Fibroblast of lung (primary cell): ENCODE results near the gene TSR3.

ENCODE experiments used
- CTCF ChIP-seq, 2 donors: IDR thresholded peaks in 1 of 2; conservative IDR thresholded peaks in 1 of 2; 1 replicate in 1 of 2; 2 replicates in 1 of 2; pipeline ENCODE4 v1.5.1; 2011 to 2012; ENCODE audit warnings: low read length in 2 of 2, control low read depth in 1 of 2, inconsistent platforms in 1 of 2, low read depth in 1 of 2, mild to moderate bottlenecking in 1 of 2
- EZH2 ChIP-seq: IDR thresholded peaks from 2 replicates; pipeline ENCODE4 v1.5.1; 2012; ENCODE audit warnings: low read length, control low read depth, mild to moderate bottlenecking; ENCODE audit errors: missing control alignments

GRCh38 chr16:1355591-1355990 is 3.9 kb upstream of the TSR3 start:
- TF ChIP-seq CTCF (conservative IDR thresholded peaks at IDR 0.05 in 1 of 2, IDR thresholded peaks at IDR 0.05 in 1 of 2; ENCODE audit: low read depth in 1 of 2, low read length in 2 of 2) (no peak), EZH2 (no peak)
